Type B pancreatic cell (in vitro differentiated cells): ENCODE results near the gene MAMDC4. TPM values are rescaled to one million over a fixed set of nuclear protein-coding genes. Genes with fewer than 3 reads are reported as not detected.

ENCODE experiments used
- DNase-seq: peaks from one replicate; pipeline ENCODE4 v3.0.0; 2021; ENCODE audit warnings: mixed read lengths; ENCODE audit not compliant: unreplicated experiment; ENCODE audit errors: extremely low spot score
- H3K27ac Mint-ChIP-seq: 2 replicates; pipeline ENCODE4 v1.8.0; 2021; ENCODE audit warnings: mild to moderate bottlenecking, mixed read lengths
- H3K27me3 Mint-ChIP-seq: 2 replicates; pipeline ENCODE4 v1.8.0; 2021; ENCODE audit warnings: mixed read lengths
- H3K36me3 Mint-ChIP-seq: 2 replicates; pipeline ENCODE4 v1.8.0; 2021; ENCODE audit warnings: mixed read lengths
- H3K4me1 Mint-ChIP-seq: one replicate; pipeline ENCODE4 v1.8.0; 2021; ENCODE audit warnings: mixed read lengths; ENCODE audit not compliant: unreplicated experiment
- H3K4me3 Mint-ChIP-seq: 2 replicates; pipeline ENCODE4 v1.8.0; 2021; ENCODE audit warnings: mild to moderate bottlenecking, mixed read lengths
- H3K9me3 Mint-ChIP-seq: 2 replicates; pipeline ENCODE4 v1.8.0; 2021; ENCODE audit warnings: mixed read lengths
- total RNA-seq: library from RNA; stranded (reverse); gene quantifications from 2 replicates; pipeline ENCODE4 v1.2.1, GENCODE V29; 2021; ENCODE audit warnings: low replicate concordance
- TF ChIP-seq, protein P1 (sequence below): fragments of 200-600 bp; sonication (generic); conservative IDR thresholded peaks from 2 replicates; pipeline ENCODE4 v1.5.0; 2021; ENCODE audit warnings: antibody characterized with exemption, mild to moderate bottlenecking

Gene MAMDC4
- total RNA-seq, 1 donor from 2014 or later = 29.1 TPM

- DNase-seq = no peak
- Mint-ChIP-seq H3K4me3 (no peak overlapping the region), H3K4me1 (peaks cover 10% of the 10 kb centered on the region), H3K27ac (no peak overlapping the region), H3K36me3 (peaks cover 12% of the 10 kb centered on the region), H3K27me3 (no peaks in the 10 kb centered on the region), H3K9me3 (no peaks in the 10 kb centered on the region)
- TF ChIP-seq, protein P1, sequence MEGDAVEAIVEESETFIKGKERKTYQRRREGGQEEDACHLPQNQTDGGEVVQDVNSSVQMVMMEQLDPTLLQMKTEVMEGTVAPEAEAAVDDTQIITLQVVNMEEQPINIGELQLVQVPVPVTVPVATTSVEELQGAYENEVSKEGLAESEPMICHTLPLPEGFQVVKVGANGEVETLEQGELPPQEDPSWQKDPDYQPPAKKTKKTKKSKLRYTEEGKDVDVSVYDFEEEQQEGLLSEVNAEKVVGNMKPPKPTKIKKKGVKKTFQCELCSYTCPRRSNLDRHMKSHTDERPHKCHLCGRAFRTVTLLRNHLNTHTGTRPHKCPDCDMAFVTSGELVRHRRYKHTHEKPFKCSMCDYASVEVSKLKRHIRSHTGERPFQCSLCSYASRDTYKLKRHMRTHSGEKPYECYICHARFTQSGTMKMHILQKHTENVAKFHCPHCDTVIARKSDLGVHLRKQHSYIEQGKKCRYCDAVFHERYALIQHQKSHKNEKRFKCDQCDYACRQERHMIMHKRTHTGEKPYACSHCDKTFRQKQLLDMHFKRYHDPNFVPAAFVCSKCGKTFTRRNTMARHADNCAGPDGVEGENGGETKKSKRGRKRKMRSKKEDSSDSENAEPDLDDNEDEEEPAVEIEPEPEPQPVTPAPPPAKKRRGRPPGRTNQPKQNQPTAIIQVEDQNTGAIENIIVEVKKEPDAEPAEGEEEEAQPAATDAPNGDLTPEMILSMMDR = no peak
Observed at GRCh38 chr9:136823136-136824046, 28.8 kb upstream of the MAMDC4 start.

DNA sequence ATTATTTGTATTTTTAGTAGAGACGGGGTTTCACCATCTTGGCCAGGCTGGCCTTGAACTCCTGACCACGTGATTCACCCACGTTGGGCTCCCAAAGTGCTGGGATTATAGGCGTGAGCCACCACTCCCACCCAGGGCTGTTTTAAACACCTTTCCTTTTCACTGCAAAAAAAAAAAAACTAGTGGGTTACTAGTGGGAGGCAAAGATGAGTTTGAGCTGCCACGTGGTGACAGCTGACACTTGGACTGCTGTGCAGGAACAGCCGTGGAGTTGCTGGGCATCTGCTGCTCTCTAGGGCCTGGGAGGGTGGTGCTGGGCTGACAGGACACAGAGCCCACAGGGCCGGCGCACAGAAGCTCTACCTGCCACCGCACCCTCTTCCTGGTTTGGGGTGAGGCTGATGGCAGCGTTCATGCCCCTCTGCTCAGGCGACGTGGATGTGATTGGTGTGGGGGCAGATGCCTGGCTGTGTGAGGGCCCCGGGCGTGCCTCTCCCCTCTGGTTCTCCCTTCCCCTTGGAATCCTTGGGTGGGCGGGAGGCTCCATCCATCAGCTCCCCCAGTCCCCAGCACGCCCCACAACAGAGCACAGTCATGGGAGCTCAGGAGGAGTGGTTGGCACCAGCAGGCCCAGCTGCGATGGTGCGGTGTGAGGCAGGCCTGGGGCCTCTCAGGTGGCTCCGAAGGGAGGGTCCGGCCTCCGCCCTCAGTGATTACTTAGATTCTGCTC, 27.5 kb upstream of the MAMDC4 start:
- no peak for DNase-seq
- Mint-ChIP-seq H3K27ac (no peak overlapping the region), H3K36me3 (peaks cover 7% of the 10 kb centered on the region), H3K27me3 (no peaks in the 10 kb centered on the region), H3K4me3 (no peak overlapping the region), H3K4me1 (peaks cover 6% of the 10 kb centered on the region), H3K9me3 (no peaks in the 10 kb centered on the region)
- TF ChIP-seq, protein P1 = no peak

- no peak for DNase-seq
- TF ChIP-seq, protein P1 = no peak
- Mint-ChIP-seq H3K9me3 (no peaks in the 10 kb centered on the region), H3K4me3 (no peak overlapping the region), H3K27me3 (no peaks in the 10 kb centered on the region), H3K4me1 (peaks cover 6% of the 10 kb centered on the region), H3K36me3 (peaks cover 6% of the 10 kb centered on the region), H3K27ac (no peak overlapping the region)
Observed at GRCh38 chr9:136825295-136826187, 26.6 kb upstream of the MAMDC4 start.

DNA sequence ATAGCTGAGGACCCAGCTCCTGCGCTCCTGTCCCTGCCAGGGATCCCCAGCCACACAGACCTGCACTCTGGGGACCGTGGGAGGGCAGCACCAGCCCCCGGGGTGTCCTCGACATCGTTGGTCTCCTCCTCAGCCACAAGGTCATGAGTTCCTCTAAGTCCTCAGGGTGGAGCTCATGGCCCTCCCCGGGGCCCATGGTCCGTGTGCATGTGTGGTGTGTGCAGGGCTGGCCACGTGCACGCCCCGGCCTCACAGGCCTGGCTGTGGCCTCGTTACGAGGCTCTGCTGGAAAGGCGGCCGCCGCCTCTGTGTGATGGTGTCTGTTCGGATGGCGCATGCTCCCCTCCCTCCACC, 26.0 kb upstream of the MAMDC4 start:
- no peak for DNase-seq
- H3K4me3 Mint-ChIP-seq = no peak overlapping the region
- no peak overlapping the region for H3K27ac Mint-ChIP-seq
- H3K27me3 Mint-ChIP-seq = no peaks in the 10 kb centered on the region
- TF ChIP-seq, protein P1 = no peak
- peaks cover under 1% of the 10 kb centered on the region for H3K4me1 Mint-ChIP-seq
- no peaks in the 10 kb centered on the region for H3K36me3 Mint-ChIP-seq
- H3K9me3 Mint-ChIP-seq = no peaks in the 10 kb centered on the region
